OCI-LY1 (cell line): Measurements from ENCODE around the gene PAX5.

Experiments
- CTCF ChIP-seq: fragments of 200-600 bp; sonication (generic), shearing (Covaris generic); IDR thresholded peaks from 2 replicates; pipeline ENCODE4 v1.5.1; 2017; ENCODE audit warnings: mild to moderate bottlenecking, antibody characterized with exemption, low read length, moderate library complexity, mixed read lengths
- EZH2 ChIP-seq: fragments of 200-600 bp; sonication (generic), shearing (Covaris generic); IDR thresholded peaks from 2 replicates; pipeline ENCODE4 v1.8.0; 2017; ENCODE audit warnings: borderline replicate concordance, mixed run types, mild to moderate bottlenecking, antibody characterized with exemption, low read length, moderate library complexity, mixed read lengths

DNA sequence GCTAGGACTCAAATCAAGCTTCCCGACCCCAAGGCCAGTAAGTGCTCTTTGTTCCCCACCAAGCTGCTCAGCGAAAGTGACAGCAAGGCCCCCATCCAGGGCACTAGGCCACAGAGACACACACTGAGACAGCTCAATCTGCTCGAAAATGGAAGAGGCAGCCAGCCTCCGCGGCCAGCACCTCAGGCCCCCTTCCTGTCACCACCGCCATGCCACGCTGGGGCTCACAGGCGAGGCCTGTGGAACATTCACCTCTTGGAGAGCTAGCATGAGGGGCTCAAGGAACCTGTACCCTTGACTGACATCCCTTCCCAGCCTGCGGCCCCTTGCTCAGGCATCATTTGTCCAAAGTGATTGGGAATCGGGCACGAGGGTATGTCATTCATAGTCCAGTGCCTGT is 71.4 kb downstream of the PAX5 start:
- TF ChIP-seq CTCF (no peak), EZH2 (no peak)
